ENCODE results near the gene SS18L1. TPM values are rescaled to one million over a fixed set of nuclear protein-coding genes. Genes with fewer than 3 reads are reported as not detected.

The SS18L1 gene
- total and polyA plus RNA-seq, 7 donors = 10.1 to 18.0 (median 11.3) TPM

- intact Hi-C loops (cut with DNase I) = no loop called here
- DNase-seq (no peak), ATAC-seq (no peak)
- Histone ChIP-seq H3K27ac (peak overlapping the region; percentile 13), H3K4me3 (no peak overlapping the region), H3K9me3 (no peaks in the 10 kb centered on the region), H3K27me3 (ENCODE audit: insufficient read depth in 3 of 3, low read length in 2 of 3) (no peaks in the 10 kb centered on the region), H3K4me1 (peaks cover 8% of the 10 kb centered on the region), H3K36me3 (ENCODE audit: insufficient read depth in 1 of 2, low read depth in 1 of 2) (peaks cover 3 to 46% of the 10 kb centered on the region in 2 donors)
- TF ChIP-seq CTCF (IDR thresholded peaks at IDR 0.05) = no peak
- 80 to 84% (median 83%) methylated on average over 11 of the region's 11 CpGs for WGBS, 3 donors
These were observed 15.5 kb downstream of the SS18L1 start for GRCh38 chr20:62159052-62159451.

GRCh38 chr20:62159839-62160238 lies 16.3 kb downstream of the SS18L1 start:
- no peak overlapping the region for H3K4me3 ChIP-seq
- DNase-seq (no peak), ATAC-seq (peak; percentile 69 to 82 (median 78))
- intact Hi-C loops (cut with DNase I) = no loop called here
- no peaks in the 10 kb centered on the region for H3K27me3 ChIP-seq (ENCODE audit: insufficient read depth in 3 of 3, low read length in 2 of 3)
- no peak for TF ChIP-seq CTCF (IDR thresholded peaks at IDR 0.05)
- H3K4me1 ChIP-seq = peaks cover 8% of the 10 kb centered on the region
- H3K27ac ChIP-seq = peak overlapping the region; percentile 13
- H3K9me3 ChIP-seq = no peaks in the 10 kb centered on the region
- H3K36me3 ChIP-seq (ENCODE audit: insufficient read depth in 1 of 2, low read depth in 1 of 2) = peaks cover 3 to 46% of the 10 kb centered on the region in 2 donors
- WGBS, 3 donors = 59 to 88% (median 60%) methylated on average over 14 of the region's 14 CpGs

GRCh38 chr20:62160253-62160652 lies 16.7 kb downstream of the SS18L1 start:
- DNase-seq = no peak
- intact Hi-C loops (cut with DNase I) = no loop called here

GRCh38 chr20:62160876-62161275 lies 17.3 kb downstream of the SS18L1 start:
- ATAC-seq (no peak), DNase-seq (no peak)
- Histone ChIP-seq H3K4me1 (peaks cover 8% of the 10 kb centered on the region), H3K27me3 (ENCODE audit: insufficient read depth in 3 of 3, low read length in 2 of 3) (no peaks in the 10 kb centered on the region), H3K4me3 (no peak overlapping the region), H3K9me3 (no peaks in the 10 kb centered on the region), H3K27ac (no peak overlapping the region), H3K36me3 (ENCODE audit: insufficient read depth in 1 of 2, low read depth in 1 of 2) (peaks cover 5 to 55% of the 10 kb centered on the region in 2 donors)
- 85 to 92% (median 90%) methylated on average over 16 to 17 of the region's 17 CpGs for WGBS, 3 donors
- intact Hi-C loops (cut with DNase I) = no loop called here
- no peak for TF ChIP-seq CTCF (IDR thresholded peaks at IDR 0.05)

More at GRCh38 chr20:62160253-62160652, 16.7 kb downstream of the SS18L1 start:
- H3K4me3 ChIP-seq = no peak overlapping the region
- 95% methylated on average over 9 of the region's 9 CpGs for WGBS, 3 donors
- H3K27me3 ChIP-seq (ENCODE audit: insufficient read depth in 3 of 3, low read length in 2 of 3) = no peaks in the 10 kb centered on the region
- no peak for ATAC-seq
- H3K9me3 ChIP-seq = no peaks in the 10 kb centered on the region
- H3K36me3 ChIP-seq (ENCODE audit: insufficient read depth in 1 of 2, low read depth in 1 of 2) = peaks cover 5 to 49% of the 10 kb centered on the region in 2 donors
- no peak for TF ChIP-seq CTCF (IDR thresholded peaks at IDR 0.05)
- peaks cover 8% of the 10 kb centered on the region for H3K4me1 ChIP-seq
- no peak overlapping the region for H3K27ac ChIP-seq

GRCh38 chr20:62161347-62161746 lies 17.8 kb downstream of the SS18L1 start:
- peaks cover 9% of the 10 kb centered on the region for H3K4me1 ChIP-seq
- WGBS, 3 donors = 73 to 84% (median 77%) methylated on average over 16 to 17 of the region's 17 CpGs
- no peak overlapping the region for H3K27ac ChIP-seq
- H3K27me3 ChIP-seq (ENCODE audit: insufficient read depth in 3 of 3, low read length in 2 of 3) = no peaks in the 10 kb centered on the region
- no peak overlapping the region for H3K4me3 ChIP-seq
- DNase-seq (no peak), ATAC-seq (no peak)
- no peak for TF ChIP-seq CTCF (IDR thresholded peaks at IDR 0.05)
- H3K36me3 ChIP-seq (ENCODE audit: insufficient read depth in 1 of 2, low read depth in 1 of 2) = peaks cover 7 to 60% of the 10 kb centered on the region in 2 donors
- intact Hi-C loops (cut with DNase I) = no loop called here
- H3K9me3 ChIP-seq = no peaks in the 10 kb centered on the region
